ENCODE data around the gene TANC1. TPM values are rescaled to one million over a fixed set of nuclear protein-coding genes. Genes with fewer than 3 reads are reported as not detected.

TANC1 gene
- total RNA-seq, 2 donors from 2014 or later = 2.9 to 9.5 TPM

GRCh38 chr2:159042115-159042850 is 73.8 kb downstream of the TANC1 start:
- Mint-ChIP-seq H3K36me3 (ENCODE audit: low read depth) (peaks cover 24% of the 10 kb centered on the region), H3K27ac (no peak overlapping the region), H3K4me1 (peaks cover 22% of the 10 kb centered on the region)

GRCh38 chr2:159043710-159044109 is 75.3 kb downstream of the TANC1 start:
- no peaks in the 10 kb centered on the region for H3K27me3 Mint-ChIP-seq (ENCODE audit: insufficient read depth)
- peaks cover 33% of the 10 kb centered on the region for H3K4me1 Mint-ChIP-seq
- 91 to 97% methylated on average over 3 to 5 of the region's 5 CpGs for whole genome bisulfite sequencing, 2 experiments (ENCODE audit: insufficient coverage in 1 of 2, insufficient read length in 1 of 2)
- DNase-seq = no peak
- no peak overlapping the region for H3K4me3 Mint-ChIP-seq
- Histone ChIP-seq H3K9ac (ENCODE audit: extremely low read depth, low read length, poor library complexity, severe bottlenecking) (no peak overlapping the region), H3K4me1 (ENCODE audit: control insufficient read depth, insufficient read depth, low read length) (peaks cover 30% of the 10 kb centered on the region), H3K4me3 (ENCODE audit: low read length) (no peak overlapping the region), H3K27ac (ENCODE audit: low read depth, low read length) (no peak overlapping the region), H3K27me3 (ENCODE audit: control insufficient read depth, insufficient read depth, low read length, poor library complexity, severe bottlenecking) (no peaks in the 10 kb centered on the region), H3K9me3 (ENCODE audit: control insufficient read depth, low read length) (peaks cover 29% of the 10 kb centered on the region), H3K36me3 (ENCODE audit: control insufficient read depth, insufficient read depth, low read length) (peaks cover 32% of the 10 kb centered on the region)
- peaks cover 41% of the 10 kb centered on the region for H3K9me3 Mint-ChIP-seq
- H3K27ac Mint-ChIP-seq = no peak overlapping the region
- no peak for TF ChIP-seq CTCF (conservative IDR thresholded peaks at IDR 0.05)
- H3K36me3 Mint-ChIP-seq (ENCODE audit: low read depth) = peaks cover 20% of the 10 kb centered on the region

More at GRCh38 chr2:159042115-159042850, 73.8 kb downstream of the TANC1 start:
- WGBS, 2 experiments (ENCODE audit: insufficient coverage in 1 of 2, insufficient read length in 1 of 2) = 93 to 95% methylated on average over 11 to 13 of the region's 13 CpGs
- peak overlapping the region; percentile 71 for H3K4me3 ChIP-seq (ENCODE audit: low read length)
- peaks cover 29% of the 10 kb centered on the region for H3K9me3 ChIP-seq (ENCODE audit: control insufficient read depth, low read length)
- no peak for TF ChIP-seq CTCF (conservative IDR thresholded peaks at IDR 0.05)
- H3K36me3 ChIP-seq (ENCODE audit: control insufficient read depth, insufficient read depth, low read length) = peaks cover 25% of the 10 kb centered on the region
- H3K27me3 ChIP-seq (ENCODE audit: control insufficient read depth, insufficient read depth, low read length, poor library complexity, severe bottlenecking) = no peaks in the 10 kb centered on the region
- Mint-ChIP-seq H3K4me3 (no peak overlapping the region), H3K9me3 (peaks cover 51% of the 10 kb centered on the region), H3K27me3 (ENCODE audit: insufficient read depth) (no peaks in the 10 kb centered on the region)
- DNase-seq = no peak
- no peak overlapping the region for H3K27ac ChIP-seq (ENCODE audit: low read depth, low read length)
- H3K4me1 ChIP-seq (ENCODE audit: control insufficient read depth, insufficient read depth, low read length) = peaks cover 24% of the 10 kb centered on the region
- H3K9ac ChIP-seq (ENCODE audit: extremely low read depth, low read length, poor library complexity, severe bottlenecking) = no peak overlapping the region

GRCh38 chr2:159044804-159045286 is 76.4 kb downstream of the TANC1 start:
- no peak overlapping the region for H3K27ac Mint-ChIP-seq
- no peak for TF ChIP-seq CTCF (conservative IDR thresholded peaks at IDR 0.05)
- peaks cover 36% of the 10 kb centered on the region for H3K36me3 ChIP-seq (ENCODE audit: control insufficient read depth, insufficient read depth, low read length)
- peaks cover 38% of the 10 kb centered on the region for H3K4me1 Mint-ChIP-seq
- H3K27me3 ChIP-seq (ENCODE audit: control insufficient read depth, insufficient read depth, low read length, poor library complexity, severe bottlenecking) = no peaks in the 10 kb centered on the region
- H3K9me3 ChIP-seq (ENCODE audit: control insufficient read depth, low read length) = peaks cover 24% of the 10 kb centered on the region
- 70 to 87% methylated on average over 4 of the region's 4 CpGs for WGBS, 2 experiments (ENCODE audit: insufficient coverage in 1 of 2, insufficient read length in 1 of 2)
- peaks cover 30% of the 10 kb centered on the region for H3K4me1 ChIP-seq (ENCODE audit: control insufficient read depth, insufficient read depth, low read length)
- H3K27ac ChIP-seq (ENCODE audit: low read depth, low read length) = no peak overlapping the region
- DNase-seq = peak; percentile 65
- no peak overlapping the region for H3K9ac ChIP-seq (ENCODE audit: extremely low read depth, low read length, poor library complexity, severe bottlenecking)
- H3K9me3 Mint-ChIP-seq = peaks cover 33% of the 10 kb centered on the region
- no peak overlapping the region for H3K4me3 ChIP-seq (ENCODE audit: low read length)
- H3K36me3 Mint-ChIP-seq (ENCODE audit: low read depth) = peaks cover 18% of the 10 kb centered on the region
- no peaks in the 10 kb centered on the region for H3K27me3 Mint-ChIP-seq (ENCODE audit: insufficient read depth)
- H3K4me3 Mint-ChIP-seq = no peak overlapping the region
